Activated CD8-positive, alpha-beta memory T cell treated with anti-CD3 and anti-CD28 coated beads for 36 hours (primary cell): Measurements from ENCODE around the gene PATE4. TPM values are rescaled to one million over a fixed set of nuclear protein-coding genes. Genes with fewer than 3 reads are reported as not detected.

Source experiments
- CTCF ChIA-PET: fragments of 350-600 bp; sonication (Branson Sonifier 250); formaldehyde crosslinking; loops from one replicate; lab custom pipeline; 2021; ENCODE audit warnings: antibody characterized with exemption; lab: Charles Lee
- POLR2A ChIA-PET: fragments of 350-600 bp; sonication (Branson Sonifier 250); formaldehyde crosslinking; loops from one replicate; lab custom pipeline; 2021; ENCODE audit warnings: antibody characterized with exemption; lab: Charles Lee
- total RNA-seq, 2 experiments: library from RNA; stranded (reverse); gene quantifications; one replicate each; pipeline ENCODE4 v1.2.3, GENCODE V29; 2021

The PATE4 gene
- total RNA-seq, 2 experiments from 2014 or later = not detected

DNA sequence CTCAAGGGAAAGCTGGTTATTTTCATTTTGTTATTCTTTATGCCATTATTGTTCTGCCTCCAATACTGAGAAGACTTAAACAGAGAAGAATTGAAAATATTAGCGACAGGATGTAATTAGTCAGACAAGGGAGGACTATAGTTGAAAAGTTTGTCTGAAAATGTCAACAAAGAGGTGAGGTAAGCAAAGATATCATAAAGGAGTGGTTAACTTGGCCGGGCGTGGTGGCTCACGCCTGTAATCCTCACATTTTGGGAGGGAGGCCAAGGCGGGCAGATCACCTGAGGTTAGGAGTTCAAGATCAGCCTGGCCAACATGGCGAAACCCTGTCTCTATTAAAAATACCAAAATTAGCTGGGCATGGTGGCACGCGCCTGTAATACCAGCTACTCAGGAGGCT lies 50.3 kb downstream of the PATE4 start:
- POLR2A ChIA-PET = no interaction called here
- CTCF ChIA-PET = no interaction called here

DNA sequence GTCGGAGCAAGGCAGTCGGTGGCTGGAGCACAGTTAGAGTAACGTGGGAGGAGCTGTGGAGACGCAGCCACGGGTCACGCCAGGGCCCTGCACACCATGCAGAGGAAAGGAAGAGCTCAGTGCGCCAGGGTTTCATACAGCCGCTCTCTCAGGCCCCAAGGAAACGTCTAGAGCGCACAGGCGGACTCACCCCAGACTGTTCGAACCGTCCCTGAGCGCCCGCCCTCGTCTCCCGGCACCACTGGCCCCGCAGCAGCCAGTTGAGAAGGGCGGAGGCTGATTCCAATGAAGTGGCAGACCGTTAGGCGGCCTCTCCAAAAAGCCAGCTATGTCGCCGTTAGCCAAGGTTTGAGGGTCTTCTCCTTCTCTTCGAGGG lies 53.9 kb downstream of the PATE4 start:
- ChIA-PET POLR2A (interaction anchor here (0.6 to 2.1 kb wide), 6 partner anchors 16 to 326 kb away, joined by 3 to 30 read pairs (median 9); partner anchors contain the start of genes CHEK1, DDX25, EI24 and PUS3), CTCF (interaction anchor here (0.5 to 1.7 kb wide), 5 partner anchors 12 to 933 kb away, joined by 3 to 5 read pairs (median 3); partner anchors contain the start of genes CCDC15 and DDX25)

DNA sequence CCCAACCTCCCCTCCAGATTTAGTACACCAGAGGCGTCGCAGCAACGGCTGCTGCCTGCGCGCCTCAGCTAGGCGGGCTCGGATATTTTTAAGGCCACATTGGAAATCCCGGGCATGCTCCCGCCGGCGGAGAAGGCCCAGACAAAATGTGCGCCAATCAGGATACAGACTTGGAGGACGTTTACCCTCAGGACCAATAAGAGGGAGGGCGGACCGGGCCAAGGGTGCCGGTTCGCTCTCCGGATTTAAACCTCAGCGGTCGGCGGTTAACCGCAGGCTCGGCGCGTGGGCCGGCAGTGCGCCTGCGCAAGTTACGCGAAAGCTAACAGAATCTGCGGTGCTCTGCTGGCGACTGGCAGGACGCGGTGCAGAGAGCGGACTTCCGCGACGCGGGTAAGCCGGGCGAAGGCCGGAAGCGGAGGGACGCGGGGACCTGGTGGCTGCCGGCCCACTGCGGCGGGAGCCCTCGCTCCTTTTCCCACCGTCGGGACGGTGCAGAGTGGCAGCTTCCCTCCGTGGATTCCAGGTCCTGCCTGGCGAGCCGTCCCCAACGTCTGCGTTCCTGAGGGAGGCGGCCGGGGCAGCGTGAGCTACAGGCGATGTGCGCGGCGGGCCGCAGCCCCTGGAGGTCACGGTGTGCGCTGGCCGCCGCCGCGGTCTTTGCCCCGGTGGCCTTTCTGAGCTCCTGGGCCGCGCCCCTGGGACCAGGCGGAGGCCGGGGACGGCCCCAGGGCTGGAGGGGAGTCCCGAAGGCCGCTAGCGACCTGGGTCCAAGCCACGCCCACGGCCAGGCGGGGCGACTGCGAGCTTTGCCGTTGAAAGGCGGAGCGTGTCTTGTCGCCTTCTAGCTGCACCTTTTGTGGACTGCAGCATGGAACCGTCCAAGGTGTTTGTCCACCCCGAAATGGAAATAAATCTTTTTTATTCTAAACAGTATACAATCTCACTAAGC lies 54.5 kb downstream of the PATE4 start, which contains the start of gene HYLS1:
TSS of gene HYLS1 (plus strand) at position 296 of the 952 bp plus-strand sequence. CDS start 11,701 bp downstream, outside the sequence.
- CTCF ChIA-PET = interaction anchor here (0.5 to 1.7 kb wide), 6 partner anchors 12 to 934 kb away, joined by 3 to 7 read pairs (median 4); partner anchors contain the start of genes CCDC15, DDX25 and PUS3

More for the DNA sequence above, 54.5 kb downstream of the PATE4 start, which contains the start of gene HYLS1:
- POLR2A ChIA-PET = interaction anchor here (0.6 to 2.1 kb wide), 9 partner anchors 10 to 934 kb away, joined by 3 to 30 read pairs (median 4); partner anchors contain the start of genes CCDC15, CHEK1, DDX25 and EI24

Other genes with a start within 250 kb of the PATE4 start
- gene STT3A, start 240.5 kb upstream of the PATE4 start, total RNA-seq = 100 to 1,000 TPM; 144 to 151 TPM
- gene CHEK1, start 208.2 kb upstream of the PATE4 start, total RNA-seq = 100 to 1,000 TPM; 149 to 152 TPM
- not detected for gene ACRV1, start 152.5 kb upstream of the PATE4 start, total RNA-seq
- not detected for gene PATE1, start 87.0 kb upstream of the PATE4 start, total RNA-seq
- gene PATE2, start 54.5 kb upstream of the PATE4 start, total RNA-seq = not detected
- gene PATE3, start 45.2 kb upstream of the PATE4 start, total RNA-seq = not detected
- 1 to 10 TPM; 5.2 to 5.7 TPM for gene HYLS1, start 54.4 kb downstream of the PATE4 start, total RNA-seq
- gene PUS3, start 69.9 kb downstream of the PATE4 start, total RNA-seq = 10 to 100 TPM; 18.0 to 18.3 TPM
- gene DDX25, start 71.2 kb downstream of the PATE4 start, total RNA-seq = under 1 TPM in 1 of 2 experiments, not detected in 1; 0.27 TPM
- not detected for gene VSIG10L2, start 112.7 kb downstream of the PATE4 start, total RNA-seq
- gene CDON, start 229.6 kb downstream of the PATE4 start, total RNA-seq = 1 to 10 TPM; 2.3 TPM